K562 (cell line): ENCODE results near the gene LPIN2. TPM values are rescaled to one million over a fixed set of nuclear protein-coding genes. Genes with fewer than 3 reads are reported as not detected.

Experiments
- CBFA2T2 ChIP-seq: fragments of 450-650 bp; conservative IDR thresholded peaks from 2 replicates; pipeline ENCODE4 v1.6.1; 2017; ENCODE audit warnings: mild to moderate bottlenecking
- CGGBP1 ChIP-seq: fragments of 250-450 bp; sonication (Bioruptor Pico); IDR thresholded peaks from 2 replicates; pipeline ENCODE4 v1.9.0; 2021; ENCODE audit warnings: mild to moderate bottlenecking
- CTCFL ChIP-seq: IDR thresholded peaks from 2 replicates; pipeline ENCODE4 v1.6.1; 2011; ENCODE audit warnings: borderline replicate concordance, low read depth, mild to moderate bottlenecking, moderate library complexity, low read length; ENCODE audit not compliant: insufficient read depth, poor library complexity, severe bottlenecking
- FOXJ2 ChIP-seq: fragments of 200-800 bp; sonication (Bioruptor generic); IDR thresholded peaks from 2 replicates; pipeline ENCODE4 v1.6.1; 2016; ENCODE audit warnings: missing genetic modification characterization, missing compliant biosample characterization
- IRF2 ChIP-seq: sonication (generic); formaldehyde crosslinking; IDR thresholded peaks from 2 replicates; pipeline ENCODE4 v1.8.1; 2022; ENCODE audit warnings: mild to moderate bottlenecking, missing genetic modification reagents
- MCM5 ChIP-seq: fragments of 450-650 bp; IDR thresholded peaks from 2 replicates; pipeline ENCODE4 v1.6.1; 2016; ENCODE audit warnings: low read depth
- MLX ChIP-seq, 2 experiments: fragments of 450-650 bp in 1 of 2; sonication (generic) in 1 of 2; formaldehyde crosslinking; conservative IDR thresholded peaks; 2 replicates each; pipeline versions ENCODE4 v1.4.0 to v1.8.1; 2020 to 2022; ENCODE audit warnings: mild to moderate bottlenecking in 1 of 2, missing genetic modification reagents in 1 of 2
- MYBL2 ChIP-seq, 2 experiments: fragments of 450-650 bp in 1 of 2; sonication (generic) in 1 of 2; formaldehyde crosslinking in 1 of 2; IDR thresholded peaks; 2 replicates each; pipeline versions ENCODE4 v1.6.1 to v1.8.1; 2017 to 2022; ENCODE audit warnings: borderline replicate concordance in 1 of 2, inconsistent platforms in 1 of 2, low read depth in 1 of 2, mild to moderate bottlenecking in 1 of 2, missing genetic modification reagents in 1 of 2, moderate library complexity in 1 of 2
- NFATC3 ChIP-seq: fragments of 450-650 bp; IDR thresholded peaks from 2 replicates; pipeline ENCODE4 v1.6.1; 2017; ENCODE audit warnings: mild to moderate bottlenecking
- POLR2H ChIP-seq: IDR thresholded peaks from 2 replicates; pipeline ENCODE4 v1.6.1; 2016; ENCODE audit warnings: missing genetic modification characterization, low read depth, mild to moderate bottlenecking, control low read depth, missing compliant biosample characterization, moderate library complexity
- RCOR1 ChIP-seq, 2 experiments: IDR thresholded peaks; 2 replicates each; pipeline ENCODE4 v1.6.1; 2012; ENCODE audit warnings: low read depth in 2 of 2, low read length in 2 of 2, borderline replicate concordance in 1 of 2, improper control_type of control experiment in 1 of 2
- SAFB2 ChIP-seq: fragments of 200-400 bp; formaldehyde crosslinking; IDR thresholded peaks from 2 replicates; pipeline ENCODE4 v1.6.1; 2018; ENCODE audit warnings: borderline replicate concordance, low read length, low read depth, moderate library complexity; ENCODE audit not compliant: severe bottlenecking
- TCF7 ChIP-seq: sonication (generic); IDR thresholded peaks from 2 replicates; pipeline ENCODE4 v1.6.1; 2016; ENCODE audit warnings: antibody characterized with exemption, borderline replicate concordance
- TGIF2 ChIP-seq: sonication (generic); formaldehyde crosslinking; IDR thresholded peaks from 2 replicates; pipeline ENCODE4 v1.8.1; 2022; ENCODE audit warnings: mild to moderate bottlenecking, missing genetic modification reagents, moderate library complexity
- TRIM25 ChIP-seq: fragments of 450-650 bp; IDR thresholded peaks from 2 replicates; pipeline ENCODE4 v1.7.0; 2016; ENCODE audit warnings: borderline replicate concordance
- XRCC5 ChIP-seq: fragments of 200-400 bp; formaldehyde crosslinking; IDR thresholded peaks from 2 replicates; pipeline ENCODE4 v1.6.1; 2017; ENCODE audit warnings: low read depth, mild to moderate bottlenecking, low read length
- ZNF316 ChIP-seq: fragments of 450-650 bp; IDR thresholded peaks from 2 replicates; pipeline ENCODE4 v1.6.1; 2016
- ZNF551 ChIP-seq: fragments of 250-450 bp; sonication (Bioruptor Pico); IDR thresholded peaks from 2 replicates; pipeline ENCODE4 v1.5.0; 2021; ENCODE audit warnings: mild to moderate bottlenecking, moderate library complexity
- ZNF589 ChIP-seq: fragments of 200-800 bp; sonication (Bioruptor generic); IDR thresholded peaks from 2 replicates; pipeline ENCODE4 v1.6.1; 2016; ENCODE audit warnings: low read depth, missing genetic modification characterization, missing compliant biosample characterization
- polyA plus RNA-seq, 8 experiments: library from polyadenylated mRNA; depleted of rRNA in 4 of 8; stranded (reverse) in 5 of 8; unstranded in 3 of 8; fragments of >200 nt; fragmentation: Nextera tagmentation in 2 of 8; fragmentation: Illumina TruSeq in 1 of 8; extraction: Ambion mirVana in 2 of 8; extraction: Trizol in 1 of 8; gene quantifications; 2 replicates each; pipeline versions ENCODE4 v1.2.1 to v1.2.3, GENCODE V29; 2011 to 2014; ENCODE audit warnings: inconsistent platforms in 1 of 8, missing spikeins in 1 of 8
- total RNA-seq, 7 experiments: library from RNA; depleted of rRNA in 6 of 7; stranded (reverse); fragments of >200 nt in 6 of 7; fragmentation: Illumina TruSeq in 2 of 7; extraction: Trizol in 2 of 7; gene quantifications; 2 replicates each; pipeline versions ENCODE4 v1.2.1 to v1.2.3, GENCODE V29; 2011 to 2021; ENCODE audit warnings: low replicate concordance in 1 of 7
- TF ChIP-seq, protein P1 (sequence below): fragments of 250-450 bp; sonication (Bioruptor Pico); IDR thresholded peaks from 2 replicates; pipeline ENCODE4 v1.5.0; 2020; ENCODE audit warnings: mild to moderate bottlenecking

LPIN2 gene
- total and polyA plus RNA-seq, 9 of the 15 experiments (the other 6 are each of a cell fraction or from before 2014, with no cell fraction given) = 5.2 to 34.8 (median 24.6) TPM

GRCh38 chr18:3013024-3013804, at the start of gene LPIN2 (continued):
- no peak for TF ChIP-seq TRIM25
- TF ChIP-seq TCF7 = no peak
- 0 out of 2 replicates have a peak, but pooled peaks have one; percentile 44 for TF ChIP-seq NFATC3
- no peak for TF ChIP-seq IRF2 (CRISPR knock-in tag)
- TF ChIP-seq CTCFL = no peak
- TF ChIP-seq XRCC5 = no peak
- TF ChIP-seq POLR2H (tag) = peak; percentile 85
- peak; percentile 79 for TF ChIP-seq CBFA2T2
- no peak; a peak in 1 of 4 replicates for TF ChIP-seq RCOR1 (IDR thresholded peaks at IDR 0.05; ENCODE audit: borderline replicate concordance in 1 of 2, low read depth in 2 of 2, low read length in 2 of 2)
- TF ChIP-seq FOXJ2 (tag) = 0 out of 2 replicates have a peak, but pooled peaks have one; percentile 87
- no peak for TF ChIP-seq ZNF551 (CRISPR knock-in tag)
- TF ChIP-seq, protein P1, sequence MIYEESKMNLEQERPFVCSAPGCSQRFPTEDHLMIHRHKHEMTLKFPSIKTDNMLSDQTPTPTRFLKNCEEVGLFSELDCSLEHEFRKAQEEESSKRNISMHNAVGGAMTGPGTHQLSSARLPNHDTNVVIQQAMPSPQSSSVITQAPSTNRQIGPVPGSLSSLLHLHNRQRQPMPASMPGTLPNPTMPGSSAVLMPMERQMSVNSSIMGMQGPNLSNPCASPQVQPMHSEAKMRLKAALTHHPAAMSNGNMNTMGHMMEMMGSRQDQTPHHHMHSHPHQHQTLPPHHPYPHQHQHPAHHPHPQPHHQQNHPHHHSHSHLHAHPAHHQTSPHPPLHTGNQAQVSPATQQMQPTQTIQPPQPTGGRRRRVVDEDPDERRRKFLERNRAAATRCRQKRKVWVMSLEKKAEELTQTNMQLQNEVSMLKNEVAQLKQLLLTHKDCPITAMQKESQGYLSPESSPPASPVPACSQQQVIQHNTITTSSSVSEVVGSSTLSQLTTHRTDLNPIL (CRISPR knock-in tag) = no peak
- TF ChIP-seq CGGBP1 (CRISPR knock-in tag) = no peak
- no peak for TF ChIP-seq TGIF2 (CRISPR knock-in tag)
- no peak for TF ChIP-seq SAFB2
- no peak for TF ChIP-seq MCM5
- TF ChIP-seq ZNF316 = no peak
- no peak for TF ChIP-seq MYBL2 (IDR thresholded peaks at IDR 0.05; ENCODE audit: low read depth)
- no peak for TF ChIP-seq MYBL2 (CRISPR knock-in tag; IDR thresholded peaks at IDR 0.05; ENCODE audit: borderline replicate concordance)
- TF ChIP-seq MLX (CRISPR knock-in tag; conservative IDR thresholded peaks at IDR 0.05) = no peak
- TF ChIP-seq ZNF589 (CRISPR knock-in tag) = peak; percentile 75; the same call in 1 of the 2 replicates
